ENCODE results near the gene PTPRN2. TPM values are rescaled to one million over a fixed set of nuclear protein-coding genes. Genes with fewer than 3 reads are reported as not detected.

PTPRN2 gene
- polyA plus RNA-seq, 1 of the 3 experiments (the other 2 are of a cell fraction), result 4.0 TPM

DNA sequence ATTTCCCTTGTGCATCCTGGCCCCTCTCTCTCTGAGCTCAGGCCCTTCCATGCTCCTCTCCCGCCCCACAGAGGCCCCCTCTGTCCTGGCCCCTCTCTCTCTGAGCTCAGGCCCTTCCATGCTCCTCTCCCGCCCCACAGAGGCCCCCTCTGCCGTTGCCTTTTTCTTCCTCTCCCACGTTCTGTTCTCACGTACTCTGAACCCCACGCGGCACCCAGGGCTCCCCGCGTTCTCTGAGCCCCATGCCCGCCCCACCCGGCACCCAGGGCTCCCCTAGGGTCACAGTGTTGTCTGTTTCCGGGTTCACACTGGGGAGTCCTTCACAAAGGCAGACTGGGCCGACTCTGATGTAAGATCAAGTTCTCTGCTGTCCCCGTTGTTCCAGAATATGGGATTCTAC, 914.0 kb downstream of the PTPRN2 start:
- H3K27ac ChIP-seq (ENCODE audit: low read depth in 2 of 2, low read length in 1 of 2), result no peak overlapping the region
- H3F3A ChIP-seq (replicated peaks; ENCODE audit: insufficient read depth), result no peaks in the 10 kb centered on the region
- H3K4me1 ChIP-seq (ENCODE audit: control insufficient read depth in 1 of 2, insufficient read depth in 2 of 2, low read depth in 1 of 2, low read length in 1 of 2), result peaks cover 0 to 9% of the 10 kb centered on the region in 2 experiments; a peak in 1 of 4 replicates
- no peaks in the 10 kb centered on the region for H3K9me2 ChIP-seq
- H3K27me3 ChIP-seq (ENCODE audit: insufficient read depth), result no peaks in the 10 kb centered on the region
- DNase-seq, result no peak
- H3K36me3 ChIP-seq (replicated peaks in 1 of 2; ENCODE audit: control insufficient read depth in 1 of 2, insufficient read depth in 2 of 2, low read length in 1 of 2), result no peaks in the 10 kb centered on the region
- no peak overlapping the region for H3K4me2 ChIP-seq
- H3K9me3 ChIP-seq, result no peaks in the 10 kb centered on the region
- 0 out of 2 replicates have a peak, but pooled peaks cover 3% of the 10 kb centered on the region for H4K20me1 ChIP-seq (ENCODE audit: insufficient read depth)
- H3K9ac ChIP-seq, result no peak overlapping the region
- H3K4me3 ChIP-seq (ENCODE audit: low read depth in 2 of 2, low read length in 1 of 2), result no peak overlapping the region
- POLR2A ChIA-PET, result interaction anchor here (1.5 kb wide), 1 partner anchor 17 kb away, joined by 4 read pairs; no protein-coding TSS in a partner anchor
- TF ChIP-seq, protein P1, sequence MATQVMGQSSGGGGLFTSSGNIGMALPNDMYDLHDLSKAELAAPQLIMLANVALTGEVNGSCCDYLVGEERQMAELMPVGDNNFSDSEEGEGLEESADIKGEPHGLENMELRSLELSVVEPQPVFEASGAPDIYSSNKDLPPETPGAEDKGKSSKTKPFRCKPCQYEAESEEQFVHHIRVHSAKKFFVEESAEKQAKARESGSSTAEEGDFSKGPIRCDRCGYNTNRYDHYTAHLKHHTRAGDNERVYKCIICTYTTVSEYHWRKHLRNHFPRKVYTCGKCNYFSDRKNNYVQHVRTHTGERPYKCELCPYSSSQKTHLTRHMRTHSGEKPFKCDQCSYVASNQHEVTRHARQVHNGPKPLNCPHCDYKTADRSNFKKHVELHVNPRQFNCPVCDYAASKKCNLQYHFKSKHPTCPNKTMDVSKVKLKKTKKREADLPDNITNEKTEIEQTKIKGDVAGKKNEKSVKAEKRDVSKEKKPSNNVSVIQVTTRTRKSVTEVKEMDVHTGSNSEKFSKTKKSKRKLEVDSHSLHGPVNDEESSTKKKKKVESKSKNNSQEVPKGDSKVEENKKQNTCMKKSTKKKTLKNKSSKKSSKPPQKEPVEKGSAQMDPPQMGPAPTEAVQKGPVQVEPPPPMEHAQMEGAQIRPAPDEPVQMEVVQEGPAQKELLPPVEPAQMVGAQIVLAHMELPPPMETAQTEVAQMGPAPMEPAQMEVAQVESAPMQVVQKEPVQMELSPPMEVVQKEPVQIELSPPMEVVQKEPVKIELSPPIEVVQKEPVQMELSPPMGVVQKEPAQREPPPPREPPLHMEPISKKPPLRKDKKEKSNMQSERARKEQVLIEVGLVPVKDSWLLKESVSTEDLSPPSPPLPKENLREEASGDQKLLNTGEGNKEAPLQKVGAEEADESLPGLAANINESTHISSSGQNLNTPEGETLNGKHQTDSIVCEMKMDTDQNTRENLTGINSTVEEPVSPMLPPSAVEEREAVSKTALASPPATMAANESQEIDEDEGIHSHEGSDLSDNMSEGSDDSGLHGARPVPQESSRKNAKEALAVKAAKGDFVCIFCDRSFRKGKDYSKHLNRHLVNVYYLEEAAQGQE (IDR thresholded peaks at IDR 0.05; ENCODE audit: low read depth, low read length), result no peak
- TF ChIP-seq, protein P2, sequence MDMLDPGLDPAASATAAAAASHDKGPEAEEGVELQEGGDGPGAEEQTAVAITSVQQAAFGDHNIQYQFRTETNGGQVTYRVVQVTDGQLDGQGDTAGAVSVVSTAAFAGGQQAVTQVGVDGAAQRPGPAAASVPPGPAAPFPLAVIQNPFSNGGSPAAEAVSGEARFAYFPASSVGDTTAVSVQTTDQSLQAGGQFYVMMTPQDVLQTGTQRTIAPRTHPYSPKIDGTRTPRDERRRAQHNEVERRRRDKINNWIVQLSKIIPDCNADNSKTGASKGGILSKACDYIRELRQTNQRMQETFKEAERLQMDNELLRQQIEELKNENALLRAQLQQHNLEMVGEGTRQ (IDR thresholded peaks at IDR 0.05; ENCODE audit: borderline replicate concordance, low read depth, low read length), result no peak
- TF ChIP-seq, protein P3, sequence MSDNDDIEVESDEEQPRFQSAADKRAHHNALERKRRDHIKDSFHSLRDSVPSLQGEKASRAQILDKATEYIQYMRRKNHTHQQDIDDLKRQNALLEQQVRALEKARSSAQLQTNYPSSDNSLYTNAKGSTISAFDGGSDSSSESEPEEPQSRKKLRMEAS (IDR thresholded peaks at IDR 0.05; ENCODE audit: low read depth), result no peak
- TF ChIP-seq, protein P4, sequence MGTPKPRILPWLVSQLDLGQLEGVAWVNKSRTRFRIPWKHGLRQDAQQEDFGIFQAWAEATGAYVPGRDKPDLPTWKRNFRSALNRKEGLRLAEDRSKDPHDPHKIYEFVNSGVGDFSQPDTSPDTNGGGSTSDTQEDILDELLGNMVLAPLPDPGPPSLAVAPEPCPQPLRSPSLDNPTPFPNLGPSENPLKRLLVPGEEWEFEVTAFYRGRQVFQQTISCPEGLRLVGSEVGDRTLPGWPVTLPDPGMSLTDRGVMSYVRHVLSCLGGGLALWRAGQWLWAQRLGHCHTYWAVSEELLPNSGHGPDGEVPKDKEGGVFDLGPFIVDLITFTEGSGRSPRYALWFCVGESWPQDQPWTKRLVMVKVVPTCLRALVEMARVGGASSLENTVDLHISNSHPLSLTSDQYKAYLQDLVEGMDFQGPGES (IDR thresholded peaks at IDR 0.05; ENCODE audit: low read depth, low read length), result no peak
- no peak for TF ChIP-seq ELF1 (IDR thresholded peaks at IDR 0.05)
- TF ChIP-seq GATA2 (CRISPR knock-in tag; IDR thresholded peaks at IDR 0.05), result no peak
- TF ChIP-seq NFIC (IDR thresholded peaks at IDR 0.05; ENCODE audit: borderline replicate concordance), result no peak
- no peak for TF ChIP-seq MEF2A (IDR thresholded peaks at IDR 0.05; ENCODE audit: borderline replicate concordance, low read depth)
- TF ChIP-seq MXI1 (IDR thresholded peaks at IDR 0.05; ENCODE audit: low read depth, low read length), result no peak
- TF ChIP-seq, protein P5, sequence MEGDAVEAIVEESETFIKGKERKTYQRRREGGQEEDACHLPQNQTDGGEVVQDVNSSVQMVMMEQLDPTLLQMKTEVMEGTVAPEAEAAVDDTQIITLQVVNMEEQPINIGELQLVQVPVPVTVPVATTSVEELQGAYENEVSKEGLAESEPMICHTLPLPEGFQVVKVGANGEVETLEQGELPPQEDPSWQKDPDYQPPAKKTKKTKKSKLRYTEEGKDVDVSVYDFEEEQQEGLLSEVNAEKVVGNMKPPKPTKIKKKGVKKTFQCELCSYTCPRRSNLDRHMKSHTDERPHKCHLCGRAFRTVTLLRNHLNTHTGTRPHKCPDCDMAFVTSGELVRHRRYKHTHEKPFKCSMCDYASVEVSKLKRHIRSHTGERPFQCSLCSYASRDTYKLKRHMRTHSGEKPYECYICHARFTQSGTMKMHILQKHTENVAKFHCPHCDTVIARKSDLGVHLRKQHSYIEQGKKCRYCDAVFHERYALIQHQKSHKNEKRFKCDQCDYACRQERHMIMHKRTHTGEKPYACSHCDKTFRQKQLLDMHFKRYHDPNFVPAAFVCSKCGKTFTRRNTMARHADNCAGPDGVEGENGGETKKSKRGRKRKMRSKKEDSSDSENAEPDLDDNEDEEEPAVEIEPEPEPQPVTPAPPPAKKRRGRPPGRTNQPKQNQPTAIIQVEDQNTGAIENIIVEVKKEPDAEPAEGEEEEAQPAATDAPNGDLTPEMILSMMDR (IDR thresholded peaks at IDR 0.05), result no peak
- no peak for TF ChIP-seq NRF1 (IDR thresholded peaks at IDR 0.05; ENCODE audit: low read depth, low read length)
- no peak for TF ChIP-seq RAD21 (IDR thresholded peaks at IDR 0.05; ENCODE audit: low read length)
- no peak for TF ChIP-seq RCOR1 (IDR thresholded peaks at IDR 0.05; ENCODE audit: low read length)
- TF ChIP-seq, protein P6, sequence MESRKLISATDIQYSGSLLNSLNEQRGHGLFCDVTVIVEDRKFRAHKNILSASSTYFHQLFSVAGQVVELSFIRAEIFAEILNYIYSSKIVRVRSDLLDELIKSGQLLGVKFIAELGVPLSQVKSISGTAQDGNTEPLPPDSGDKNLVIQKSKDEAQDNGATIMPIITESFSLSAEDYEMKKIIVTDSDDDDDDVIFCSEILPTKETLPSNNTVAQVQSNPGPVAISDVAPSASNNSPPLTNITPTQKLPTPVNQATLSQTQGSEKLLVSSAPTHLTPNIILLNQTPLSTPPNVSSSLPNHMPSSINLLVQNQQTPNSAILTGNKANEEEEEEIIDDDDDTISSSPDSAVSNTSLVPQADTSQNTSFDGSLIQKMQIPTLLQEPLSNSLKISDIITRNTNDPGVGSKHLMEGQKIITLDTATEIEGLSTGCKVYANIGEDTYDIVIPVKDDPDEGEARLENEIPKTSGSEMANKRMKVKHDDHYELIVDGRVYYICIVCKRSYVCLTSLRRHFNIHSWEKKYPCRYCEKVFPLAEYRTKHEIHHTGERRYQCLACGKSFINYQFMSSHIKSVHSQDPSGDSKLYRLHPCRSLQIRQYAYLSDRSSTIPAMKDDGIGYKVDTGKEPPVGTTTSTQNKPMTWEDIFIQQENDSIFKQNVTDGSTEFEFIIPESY (IDR thresholded peaks at IDR 0.05; ENCODE audit: borderline replicate concordance, low read depth), result no peak
- TF ChIP-seq TEAD4 (IDR thresholded peaks at IDR 0.05; ENCODE audit: borderline replicate concordance, insufficient read depth), result no peak
- TF ChIP-seq RFX5 (IDR thresholded peaks at IDR 0.05; ENCODE audit: low read length), result no peak
- TF ChIP-seq EZH2phosphoT487 (IDR thresholded peaks at IDR 0.05; ENCODE audit: borderline replicate concordance, low read depth), result no peak
- no peak for TF ChIP-seq RXRA (IDR thresholded peaks at IDR 0.05; ENCODE audit: borderline replicate concordance, low read depth)
- no peak for TF ChIP-seq EP300 (IDR thresholded peaks at IDR 0.05; ENCODE audit: borderline replicate concordance in 1 of 2, low read depth in 1 of 2, low read length in 1 of 2)
- TF ChIP-seq, protein P7, sequence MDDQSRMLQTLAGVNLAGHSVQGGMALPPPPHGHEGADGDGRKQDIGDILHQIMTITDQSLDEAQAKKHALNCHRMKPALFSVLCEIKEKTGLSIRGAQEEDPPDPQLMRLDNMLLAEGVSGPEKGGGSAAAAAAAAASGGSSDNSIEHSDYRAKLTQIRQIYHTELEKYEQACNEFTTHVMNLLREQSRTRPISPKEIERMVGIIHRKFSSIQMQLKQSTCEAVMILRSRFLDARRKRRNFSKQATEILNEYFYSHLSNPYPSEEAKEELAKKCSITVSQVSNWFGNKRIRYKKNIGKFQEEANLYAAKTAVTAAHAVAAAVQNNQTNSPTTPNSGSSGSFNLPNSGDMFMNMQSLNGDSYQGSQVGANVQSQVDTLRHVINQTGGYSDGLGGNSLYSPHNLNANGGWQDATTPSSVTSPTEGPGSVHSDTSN (IDR thresholded peaks at IDR 0.05), result no peak
- CTCF ChIA-PET, result interaction anchor here (0.7 to 1.8 kb wide), 3 partner anchors 9 to 105 kb away, joined by 3 to 4 read pairs (median 4); no protein-coding TSS in a partner anchor
- H3K79me2 ChIP-seq (ENCODE audit: insufficient read depth), result no peaks in the 10 kb centered on the region
- 81% methylated on average over 14 of the region's 14 CpGs for WGBS (ENCODE audit: low lambda C conversion rate)
- no peak overlapping the region for H2AFZ ChIP-seq (ENCODE audit: low read depth)
